Activated naive CD8-positive, alpha-beta T cell treated with anti-CD3 and anti-CD28 coated beads, Interleukin-2, amount 10 ng/mL, durations not matched to agents 7 days and 5 days (primary cell): ENCODE measurements around the gene SLC37A1. TPM values are rescaled to one million over a fixed set of nuclear protein-coding genes. Genes with fewer than 3 reads are reported as not detected.

ENCODE experiments used
- ATAC-seq: fragments of 150-1000 bp; cut with Tn5 transposase; one replicate; pipeline ENCODE4 v1.10.0; 2021; ENCODE audit warnings: low read depth, moderate library complexity
- POLR2A ChIA-PET: fragments of 350-600 bp; sonication (Branson Sonifier 250); formaldehyde crosslinking; loops from one replicate; lab custom pipeline; 2021; ENCODE audit warnings: antibody characterized with exemption; lab: Charles Lee
- DNase-seq: peaks from one replicate; pipeline ENCODE4 v3.0.0; 2021
- H3K27ac Mint-ChIP-seq: one replicate; pipeline ENCODE4 v1.8.0; 2022; ENCODE audit warnings: mild to moderate bottlenecking, mixed read lengths
- H3K27me3 Mint-ChIP-seq: one replicate; pipeline ENCODE4 v1.8.0; 2022; ENCODE audit warnings: mild to moderate bottlenecking, moderate library complexity, mixed read lengths
- H3K36me3 Mint-ChIP-seq: one replicate; pipeline ENCODE4 v1.8.0; 2021; ENCODE audit warnings: mild to moderate bottlenecking, mixed read lengths
- H3K4me1 Mint-ChIP-seq: one replicate; pipeline ENCODE4 v1.8.0; 2021; ENCODE audit warnings: mixed read lengths
- H3K4me3 Mint-ChIP-seq: one replicate; pipeline ENCODE4 v1.8.0; 2022; ENCODE audit warnings: mild to moderate bottlenecking, moderate library complexity, mixed read lengths
- H3K9me3 Mint-ChIP-seq: one replicate; pipeline ENCODE4 v1.8.0; 2021; ENCODE audit warnings: mixed read lengths
- total RNA-seq, 2 experiments: library from RNA; stranded (reverse); gene quantifications; one replicate each; pipeline ENCODE4 v1.2.3, GENCODE V29; 2021

The SLC37A1 gene
- total RNA-seq, 2 experiments from 2014 or later = 24.7 to 25.4 TPM

DNA sequence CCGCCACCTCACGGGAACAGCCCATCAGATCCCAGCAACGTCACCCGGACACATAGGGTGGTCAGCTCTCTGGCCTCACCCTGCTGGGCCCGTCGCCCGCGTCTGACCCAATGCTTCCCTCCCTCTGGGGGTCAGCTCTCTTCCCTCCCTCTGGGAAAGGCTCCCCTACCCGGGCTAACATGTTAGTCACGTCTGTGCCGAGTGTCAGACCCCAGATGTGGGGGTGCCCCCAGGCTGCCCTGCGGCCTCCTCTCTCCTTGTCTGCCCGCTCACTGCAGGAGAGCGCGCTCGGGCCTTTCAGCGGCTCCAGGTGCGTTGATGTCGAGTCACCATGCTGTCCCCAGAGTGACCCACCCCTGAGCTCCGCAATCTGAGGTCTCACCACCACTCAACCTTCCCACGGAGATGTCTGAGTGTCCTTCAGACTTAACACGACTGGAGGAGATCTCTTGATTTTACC is 34.3 kb downstream of the SLC37A1 start:
- DNase-seq (no peak), ATAC-seq (no peak)
- Mint-ChIP-seq H3K27ac (no peak overlapping the region), H3K4me1 (peaks cover 9% of the 10 kb centered on the region), H3K4me3 (no peak overlapping the region), H3K9me3 (no peaks in the 10 kb centered on the region), H3K27me3 (no peaks in the 10 kb centered on the region), H3K36me3 (peaks cover 26% of the 10 kb centered on the region)
- POLR2A ChIA-PET = no interaction called here

DNA sequence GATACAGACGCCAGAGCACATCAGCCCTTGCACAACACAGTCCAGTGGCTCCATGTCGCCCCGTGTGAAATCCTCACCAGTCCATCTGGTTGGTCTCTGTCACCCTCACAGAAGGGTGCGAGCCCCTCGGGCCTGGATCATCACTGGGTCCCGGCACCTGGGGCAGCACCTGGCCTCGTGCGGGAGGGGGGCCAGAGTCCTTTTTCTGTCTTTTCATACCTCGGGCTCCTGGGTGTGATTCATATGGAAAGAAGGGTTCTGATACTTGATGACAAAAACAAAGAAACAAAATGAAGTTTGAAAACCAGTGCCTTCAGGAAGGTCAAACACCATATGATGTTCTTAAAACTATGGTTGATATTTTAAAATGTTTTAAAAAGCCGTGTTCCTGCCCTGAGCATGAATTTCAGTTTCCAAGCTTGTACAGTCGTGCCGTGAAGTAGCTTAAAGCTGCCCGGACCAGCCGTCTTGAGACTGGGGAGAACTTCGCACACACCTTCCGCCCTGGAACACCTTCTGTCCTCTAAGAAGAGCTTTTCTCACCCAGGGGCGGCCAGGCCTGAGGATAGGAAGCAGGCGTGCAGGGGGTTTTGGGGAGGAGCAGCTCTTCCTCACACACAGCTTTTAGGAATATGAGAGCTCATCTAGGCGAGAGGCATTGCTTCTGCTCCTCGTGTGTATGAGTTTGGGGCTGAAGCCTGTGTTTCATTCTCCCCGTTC is 35.2 kb downstream of the SLC37A1 start:
- Mint-ChIP-seq H3K36me3 (peaks cover 25% of the 10 kb centered on the region), H3K27ac (no peak overlapping the region), H3K4me3 (no peak overlapping the region), H3K27me3 (no peaks in the 10 kb centered on the region), H3K9me3 (no peaks in the 10 kb centered on the region), H3K4me1 (peaks cover 9% of the 10 kb centered on the region)
- POLR2A ChIA-PET = no interaction called here
- DNase-seq (no peak), ATAC-seq (no peak)

DNA sequence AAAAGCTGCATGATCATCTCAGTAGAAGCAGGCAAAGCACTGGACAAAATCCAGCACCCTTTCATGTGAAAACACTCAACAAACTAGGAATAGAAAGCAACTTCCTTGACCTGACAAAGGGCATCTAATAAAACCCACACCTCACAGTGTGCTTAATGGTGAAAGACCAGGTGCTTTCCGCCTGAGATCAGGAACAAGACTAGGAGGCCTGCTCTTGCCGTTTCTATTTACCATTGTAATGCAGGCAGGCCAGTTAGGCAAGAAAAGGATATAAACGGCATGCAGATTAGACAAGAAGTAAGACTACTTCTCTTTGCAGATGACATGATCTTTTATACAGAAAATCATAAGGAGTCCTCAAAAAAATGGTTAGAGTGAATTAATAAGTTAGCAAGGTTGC is 37.2 kb downstream of the SLC37A1 start:
- Mint-ChIP-seq H3K27ac (no peak overlapping the region), H3K27me3 (no peaks in the 10 kb centered on the region), H3K4me1 (peaks cover 2% of the 10 kb centered on the region), H3K9me3 (no peaks in the 10 kb centered on the region), H3K36me3 (peaks cover 20% of the 10 kb centered on the region), H3K4me3 (no peak overlapping the region)
- DNase-seq (no peak), ATAC-seq (no peak)
- POLR2A ChIA-PET = no interaction called here

DNA sequence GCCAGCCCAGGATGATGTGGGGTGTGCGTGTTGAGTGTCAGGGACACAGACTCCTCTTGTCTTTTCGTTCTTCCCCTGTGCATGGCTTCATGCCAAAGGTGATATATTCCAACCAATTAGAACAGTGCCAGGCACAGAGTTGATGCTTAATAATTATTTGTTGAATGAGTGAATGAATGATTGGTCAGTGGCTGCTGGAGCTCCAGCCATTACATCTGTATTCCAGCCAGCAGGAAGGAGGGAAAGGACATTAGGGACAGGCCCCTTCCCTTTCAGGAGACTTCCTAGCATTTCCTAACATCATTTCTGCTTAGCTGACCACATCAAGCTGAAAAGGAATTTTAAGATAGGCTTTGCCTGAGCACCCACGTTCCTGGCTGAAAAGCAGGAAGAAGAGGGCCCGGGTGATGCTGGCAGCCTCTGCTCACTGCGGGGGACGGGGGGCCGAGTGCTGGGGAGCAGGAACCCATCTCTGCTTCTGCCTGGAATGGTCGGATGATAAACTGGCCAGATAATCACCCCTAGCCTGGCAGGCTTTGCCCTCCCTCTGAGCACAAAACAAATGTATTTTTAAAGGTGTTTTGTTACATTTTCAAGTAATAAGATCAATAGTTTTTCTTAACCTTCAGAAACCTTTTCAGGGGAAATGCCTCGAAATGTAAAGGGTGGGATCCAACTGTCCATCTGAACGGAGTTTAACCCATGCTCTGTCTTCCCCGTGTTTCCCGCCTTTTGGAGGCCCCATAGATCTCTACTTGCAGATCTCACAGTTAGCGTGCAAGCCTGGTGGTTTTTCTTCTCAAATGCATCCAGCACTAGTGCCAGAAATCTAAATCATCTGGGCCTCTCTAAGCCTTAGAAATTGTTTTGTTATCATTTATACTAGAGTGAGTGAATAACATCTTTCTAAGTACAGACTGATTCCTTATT is 39.0 kb downstream of the SLC37A1 start:
- ATAC-seq = no peak
- H3K27me3 Mint-ChIP-seq = no peaks in the 10 kb centered on the region
- POLR2A ChIA-PET = no interaction called here
- peaks cover 20% of the 10 kb centered on the region for H3K36me3 Mint-ChIP-seq
- H3K27ac Mint-ChIP-seq = no peak overlapping the region
- H3K9me3 Mint-ChIP-seq = no peaks in the 10 kb centered on the region
- no peak overlapping the region for H3K4me3 Mint-ChIP-seq
- peak; percentile 3 for DNase-seq
- no peaks in the 10 kb centered on the region for H3K4me1 Mint-ChIP-seq

DNA sequence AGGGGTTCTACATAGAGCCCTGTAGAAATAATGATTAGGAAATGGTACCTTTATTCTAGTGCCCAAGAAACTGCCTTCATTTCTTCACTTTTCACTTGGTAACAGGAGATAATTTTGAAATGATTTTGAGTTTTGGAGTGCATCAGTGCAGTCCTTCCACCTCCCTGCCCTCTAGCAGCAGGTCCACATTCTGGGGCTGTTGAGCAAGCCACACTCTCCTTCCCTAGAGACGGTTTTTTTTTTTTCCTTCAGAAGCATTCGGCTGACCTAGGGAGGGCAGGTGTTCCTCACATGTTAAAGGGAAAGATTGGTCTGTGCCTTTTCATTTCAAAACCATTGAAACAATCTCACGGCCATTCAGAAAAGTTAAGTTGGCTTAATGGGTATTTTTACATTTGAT is 39.8 kb downstream of the SLC37A1 start:
- Mint-ChIP-seq H3K9me3 (no peaks in the 10 kb centered on the region), H3K4me3 (no peak overlapping the region), H3K4me1 (no peaks in the 10 kb centered on the region), H3K36me3 (peaks cover 19% of the 10 kb centered on the region), H3K27me3 (no peaks in the 10 kb centered on the region), H3K27ac (no peak overlapping the region)
- POLR2A ChIA-PET = no interaction called here
- no peak for DNase-seq
- ATAC-seq = no peak

DNA sequence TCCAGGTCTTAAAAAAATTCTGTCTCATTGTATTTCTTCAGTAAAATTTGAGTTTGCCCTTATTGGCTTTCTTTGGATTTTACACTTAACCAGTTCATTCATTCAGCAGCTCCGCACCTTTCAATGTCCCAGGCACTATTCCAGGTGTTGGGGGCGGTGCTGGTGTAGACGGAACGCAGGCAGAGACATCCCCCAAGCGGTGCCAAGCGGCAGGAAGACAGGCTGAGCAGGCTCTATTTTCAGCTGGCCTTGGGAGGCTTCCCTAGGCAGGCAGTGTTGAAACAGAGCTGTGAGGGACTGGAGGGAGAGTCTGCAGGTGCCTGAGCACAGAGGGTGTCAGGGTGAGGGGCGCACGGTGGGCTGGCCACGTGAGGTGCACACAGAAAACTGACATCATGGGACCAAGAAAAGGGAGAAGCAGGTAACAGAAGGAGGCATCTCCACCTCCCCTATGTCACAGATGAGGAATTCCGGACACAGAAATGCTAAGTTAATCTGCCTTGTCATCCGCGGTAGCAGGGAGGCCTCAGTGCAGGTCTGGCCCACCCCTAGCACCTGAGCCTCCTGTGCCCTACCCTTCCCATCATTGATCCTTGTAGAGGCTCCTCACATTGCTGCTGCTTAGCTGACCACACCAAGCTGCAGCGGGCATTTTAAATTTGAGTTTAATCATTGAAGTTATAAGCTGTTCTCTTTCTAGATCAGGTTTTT is 40.8 kb downstream of the SLC37A1 start:
- Mint-ChIP-seq H3K9me3 (no peaks in the 10 kb centered on the region), H3K4me1 (no peaks in the 10 kb centered on the region), H3K4me3 (no peak overlapping the region), H3K27ac (no peak overlapping the region), H3K27me3 (no peaks in the 10 kb centered on the region), H3K36me3 (peaks cover 15% of the 10 kb centered on the region)
- DNase-seq (peak; percentile 17), ATAC-seq (no peak)
- POLR2A ChIA-PET = interaction anchor here (1.2 kb wide), 1 partner anchor 27 kb away, joined by 3 read pairs; no protein-coding TSS in a partner anchor

DNA sequence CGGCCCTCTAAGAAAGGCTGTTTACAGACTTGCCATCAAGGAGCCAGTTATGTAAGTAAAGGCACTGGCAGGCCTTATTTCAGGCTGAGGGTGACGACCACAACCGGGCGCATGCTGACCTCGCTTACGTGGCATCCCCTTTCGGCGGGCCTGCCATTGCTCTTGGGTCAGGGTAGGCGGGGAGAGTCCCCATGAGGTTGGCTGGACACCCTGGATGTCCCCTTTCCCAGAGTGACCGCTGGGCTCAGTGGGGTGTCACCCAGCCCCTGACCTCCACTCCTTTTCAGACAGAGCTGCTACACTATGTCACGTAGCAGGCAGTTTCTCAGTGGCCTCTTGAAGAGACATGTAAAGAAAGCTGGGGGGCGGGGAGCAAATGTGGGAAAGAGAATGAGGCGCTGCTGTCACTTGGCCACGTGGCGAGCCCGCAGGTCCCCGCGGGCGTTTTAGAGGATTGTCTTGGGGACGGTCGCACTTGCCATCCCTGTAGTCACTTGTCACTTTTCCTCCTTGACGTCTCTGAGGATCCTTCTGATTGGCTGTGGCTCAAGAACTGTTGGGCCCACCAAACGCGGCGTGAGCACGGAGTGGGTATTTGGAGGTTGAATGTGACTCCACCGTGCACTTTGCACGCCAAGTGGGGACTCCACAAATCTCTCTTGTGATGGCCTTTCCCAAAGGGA is 42.2 kb downstream of the SLC37A1 start:
- Mint-ChIP-seq H3K27me3 (no peaks in the 10 kb centered on the region), H3K4me1 (no peaks in the 10 kb centered on the region), H3K27ac (no peak overlapping the region), H3K4me3 (no peak overlapping the region), H3K9me3 (no peaks in the 10 kb centered on the region), H3K36me3 (peaks cover 8% of the 10 kb centered on the region)
- POLR2A ChIA-PET = no interaction called here
- ATAC-seq (no peak), DNase-seq (peak; percentile 23)

DNA sequence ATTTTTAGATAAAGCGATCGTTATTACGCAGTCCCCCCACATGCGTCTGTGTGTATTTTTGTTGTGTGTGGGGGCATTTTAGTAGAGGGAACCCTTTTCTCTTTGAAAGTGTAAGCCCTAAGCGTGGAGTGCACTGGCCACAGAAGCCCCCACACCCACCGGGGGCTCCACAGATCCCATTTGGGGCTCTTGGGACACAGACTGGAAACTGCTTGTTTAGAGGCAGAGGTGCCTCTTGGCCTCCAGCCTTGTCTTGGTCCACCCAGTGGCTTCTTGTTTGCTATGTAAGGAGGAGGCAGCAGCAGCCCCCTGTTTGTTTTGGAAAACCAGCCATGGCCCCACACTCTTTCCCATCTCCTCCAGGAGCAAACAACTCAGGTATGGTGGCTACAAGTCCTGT is 42.8 kb downstream of the SLC37A1 start:
- POLR2A ChIA-PET = no interaction called here
- peaks cover 5% of the 10 kb centered on the region for H3K36me3 Mint-ChIP-seq

DNA sequence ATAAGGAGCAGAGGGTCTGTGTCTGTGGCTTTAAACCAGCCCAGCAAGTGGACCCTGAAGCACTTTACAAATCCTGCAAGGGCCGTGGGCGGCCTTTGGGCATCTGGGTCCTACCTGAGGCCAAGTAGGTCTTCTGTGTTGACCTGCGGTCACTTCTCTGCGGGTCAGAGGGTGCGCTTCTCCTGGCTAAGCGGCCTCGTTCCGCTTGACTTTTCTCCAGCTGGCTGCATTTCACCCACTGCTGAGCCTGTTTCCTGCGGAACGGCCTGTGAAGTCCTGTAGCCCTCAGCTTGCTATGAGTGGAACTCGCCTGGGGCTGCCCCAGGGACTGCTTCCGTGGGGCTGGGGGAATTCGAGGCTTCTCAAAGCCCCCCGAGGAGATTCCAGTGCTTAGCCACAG is 43.3 kb downstream of the SLC37A1 start:
- no peak overlapping the region for H3K27ac Mint-ChIP-seq
- no peaks in the 10 kb centered on the region for H3K9me3 Mint-ChIP-seq
- no peak overlapping the region for H3K4me3 Mint-ChIP-seq
- H3K36me3 Mint-ChIP-seq = peaks cover 5% of the 10 kb centered on the region
- no peaks in the 10 kb centered on the region for H3K27me3 Mint-ChIP-seq
- POLR2A ChIA-PET = no interaction called here
- peak; percentile 17 for DNase-seq
- peaks cover 4% of the 10 kb centered on the region for H3K4me1 Mint-ChIP-seq
- no peak for ATAC-seq

More for the DNA sequence above, 42.8 kb downstream of the SLC37A1 start:
- ATAC-seq (no peak), DNase-seq (no peak)
- Mint-ChIP-seq H3K9me3 (no peaks in the 10 kb centered on the region), H3K27me3 (no peaks in the 10 kb centered on the region), H3K4me1 (peaks cover 3% of the 10 kb centered on the region), H3K4me3 (no peak overlapping the region), H3K27ac (no peak overlapping the region)

DNA sequence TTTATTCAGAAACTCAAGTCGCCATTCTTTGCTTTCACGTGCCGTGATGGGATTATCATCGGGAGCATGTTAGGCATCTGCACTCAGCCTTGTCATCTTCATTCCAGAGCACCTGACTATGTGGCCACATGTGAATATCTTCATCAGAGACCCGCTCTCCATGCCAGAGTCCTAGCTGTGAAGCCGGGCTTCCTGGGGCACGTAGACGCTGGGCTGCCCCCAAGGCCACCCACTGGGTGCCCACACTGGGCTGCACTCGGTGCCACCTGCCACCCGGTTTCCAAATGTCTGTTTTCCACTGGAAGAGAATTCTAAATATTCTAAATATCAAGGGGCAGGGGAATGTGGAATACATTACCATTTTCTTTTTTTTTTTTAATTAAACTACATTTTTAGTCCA is 43.8 kb downstream of the SLC37A1 start:
- peak; percentile 12 for DNase-seq
- peaks cover 6% of the 10 kb centered on the region for H3K4me1 Mint-ChIP-seq
- H3K27ac Mint-ChIP-seq = no peak overlapping the region
- no peaks in the 10 kb centered on the region for H3K27me3 Mint-ChIP-seq
- POLR2A ChIA-PET = interaction anchor here (0.7 kb wide), 1 partner anchor 21 kb away, joined by 3 read pairs; no protein-coding TSS in a partner anchor
- ATAC-seq = no peak
- H3K4me3 Mint-ChIP-seq = no peak overlapping the region
- H3K9me3 Mint-ChIP-seq = no peaks in the 10 kb centered on the region
- peaks cover 5% of the 10 kb centered on the region for H3K36me3 Mint-ChIP-seq

DNA sequence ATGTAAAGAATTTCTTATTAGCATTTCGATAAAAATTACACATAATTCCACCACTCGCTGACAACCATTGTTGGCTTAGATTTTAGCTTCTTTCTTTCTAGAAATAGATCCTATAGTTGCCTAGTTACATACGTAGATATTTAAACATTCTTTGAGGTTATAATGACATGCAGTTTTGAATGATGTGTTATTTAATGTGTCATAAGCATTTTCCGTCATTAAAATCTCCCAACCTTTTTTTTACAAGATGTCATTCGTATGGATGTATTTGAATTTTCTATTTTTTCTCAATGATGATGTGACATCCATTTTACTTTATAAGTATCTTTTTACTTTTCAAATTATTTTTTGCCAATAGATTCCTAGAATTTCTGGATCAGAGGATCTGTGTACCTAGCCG is 44.7 kb downstream of the SLC37A1 start:
- Mint-ChIP-seq H3K27me3 (no peaks in the 10 kb centered on the region), H3K4me3 (no peak overlapping the region), H3K27ac (no peak overlapping the region), H3K9me3 (no peaks in the 10 kb centered on the region), H3K4me1 (peaks cover 6% of the 10 kb centered on the region), H3K36me3 (peaks cover 4% of the 10 kb centered on the region)
- DNase-seq = no peak
- ATAC-seq = no peak
- POLR2A ChIA-PET = interaction anchor here (0.7 kb wide), 1 partner anchor 20 kb away, joined by 3 read pairs; no protein-coding TSS in a partner anchor

DNA sequence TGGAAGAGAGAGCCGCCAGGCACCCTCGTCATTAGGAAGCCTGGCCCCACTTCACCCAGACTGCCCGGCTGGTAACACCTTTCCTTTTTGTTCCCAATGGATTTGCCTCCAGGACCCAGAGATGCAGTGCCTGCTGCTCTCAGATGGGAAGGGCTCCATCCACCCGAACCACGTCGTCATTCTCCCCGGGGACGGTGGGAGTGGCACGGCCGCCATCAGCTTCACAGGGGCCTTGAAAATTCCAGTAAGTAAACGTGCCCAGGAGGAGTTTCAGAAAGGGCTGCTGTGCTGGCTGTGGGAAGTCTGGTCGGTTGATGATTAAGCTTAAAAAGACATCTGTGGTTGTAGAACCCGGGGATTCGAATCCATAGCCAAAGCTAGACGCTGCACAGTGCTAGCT is 45.2 kb downstream of the SLC37A1 start:
- Mint-ChIP-seq H3K4me1 (peaks cover 6% of the 10 kb centered on the region), H3K4me3 (no peak overlapping the region), H3K27me3 (no peaks in the 10 kb centered on the region), H3K36me3 (peaks cover 6% of the 10 kb centered on the region), H3K9me3 (no peaks in the 10 kb centered on the region), H3K27ac (no peak overlapping the region)
- POLR2A ChIA-PET = no interaction called here
- no peak for ATAC-seq
- peak; percentile 6 for DNase-seq

DNA sequence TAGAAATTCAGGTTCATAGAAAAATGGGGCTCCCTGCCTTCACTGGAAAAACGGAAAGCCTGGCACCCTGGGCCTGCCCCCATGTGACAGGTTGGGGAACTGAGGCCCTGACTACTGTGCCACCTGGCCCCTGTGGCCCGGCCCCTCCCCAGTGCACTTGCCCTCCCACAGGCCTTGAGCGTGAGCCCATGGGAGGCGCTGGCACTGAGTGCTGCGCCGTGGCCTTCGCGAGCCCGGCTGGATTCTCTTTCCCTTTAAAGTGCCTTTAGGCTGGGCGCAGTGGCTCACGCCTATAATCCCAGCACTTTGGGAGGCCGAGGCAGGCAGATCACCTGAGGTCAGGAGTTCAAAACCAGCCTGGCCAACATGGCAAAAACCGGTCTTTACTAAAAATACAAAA is 45.7 kb downstream of the SLC37A1 start:
- DNase-seq = peak; percentile 4
- ATAC-seq = no peak
- no peak overlapping the region for H3K4me3 Mint-ChIP-seq
- peaks cover 6% of the 10 kb centered on the region for H3K36me3 Mint-ChIP-seq
- H3K9me3 Mint-ChIP-seq = no peaks in the 10 kb centered on the region
- POLR2A ChIA-PET = no interaction called here
- no peaks in the 10 kb centered on the region for H3K27me3 Mint-ChIP-seq
- H3K27ac Mint-ChIP-seq = no peak overlapping the region
- H3K4me1 Mint-ChIP-seq = peaks cover 6% of the 10 kb centered on the region
